Stimulated activated memory B cell treated with anti-CD40 and anti-IgM and Interleukin-4, amounts not matched to agents 10 μg/mL and 1 μg/mL and 100 μg/mL, for 72 hours (primary cell): ENCODE results near the gene ATP6V1G3.
"Not testable (repeated sequence)": the region's sequence is repeated elsewhere in the genome, so short reads cannot be mapped to it uniquely, and the experiment has no call there.

Experiments
- ATAC-seq: fragments of 150-1000 bp; cut with Tn5 transposase; 2 replicates; pipeline ENCODE4 v1.10.0; 2021
- H3K27ac Mint-ChIP-seq: one replicate; pipeline ENCODE4 v1.8.0; 2022; ENCODE audit warnings: mild to moderate bottlenecking, mixed read lengths
- H3K27me3 Mint-ChIP-seq: one replicate; pipeline ENCODE4 v1.8.0; 2022; ENCODE audit warnings: mixed read lengths
- H3K36me3 Mint-ChIP-seq: one replicate; pipeline ENCODE4 v1.8.0; 2022; ENCODE audit warnings: mixed read lengths
- H3K4me1 Mint-ChIP-seq: one replicate; pipeline ENCODE4 v1.8.0; 2022; ENCODE audit warnings: mixed read lengths
- H3K4me3 Mint-ChIP-seq: one replicate; pipeline ENCODE4 v1.8.0; 2022; ENCODE audit warnings: mild to moderate bottlenecking, moderate library complexity, mixed read lengths
- H3K9me3 Mint-ChIP-seq: one replicate; pipeline ENCODE4 v1.8.0; 2022; ENCODE audit warnings: mixed read lengths

ATP6V1G3 gene

GRCh38 chr1:198540580-198540979, at the start of gene ATP6V1G3:
ATP6V1G3 (minus strand) TSS chr1:198540680; CDS start chr1:198540650, 30 bp downstream.
- ATAC-seq = no peak
- Mint-ChIP-seq H3K4me1 (peaks cover 63% of the 10 kb centered on the region), H3K9me3 (peaks cover 4% of the 10 kb centered on the region), H3K27me3 (no peaks in the 10 kb centered on the region), H3K4me3 (no peak within 1 kb of the TSS), H3K27ac (peak within 1 kb of the TSS; percentile 88), H3K36me3 (no peaks in the 10 kb centered on the region)

GRCh38 chr1:198588845-198589244, 48.4 kb upstream of the ATP6V1G3 start:
- Mint-ChIP-seq H3K27me3 (no peaks in the 10 kb centered on the region), H3K27ac (no peak overlapping the region), H3K4me3 (no peak overlapping the region), H3K4me1 (no peaks in the 10 kb centered on the region), H3K36me3 (peaks cover 21% of the 10 kb centered on the region), H3K9me3 (peaks cover 21% of the 10 kb centered on the region)
- ATAC-seq = no peak

- Mint-ChIP-seq H3K4me1 (no peaks in the 10 kb centered on the region), H3K9me3 (peaks cover 20% of the 10 kb centered on the region), H3K36me3 (peaks cover 12% of the 10 kb centered on the region), H3K4me3 (no peak overlapping the region), H3K27ac (no peak overlapping the region), H3K27me3 (no peaks in the 10 kb centered on the region)
- ATAC-seq = no peak
These were observed 43.7 kb upstream of the ATP6V1G3 start for GRCh38 chr1:198584163-198584562.

GRCh38 chr1:198583209-198583802, 42.8 kb upstream of the ATP6V1G3 start:
- H3K27me3 Mint-ChIP-seq, H3K4me3 Mint-ChIP-seq, ATAC-seq, H3K27ac Mint-ChIP-seq, H3K4me1 Mint-ChIP-seq: not testable (repeated sequence)
- H3K9me3 Mint-ChIP-seq = peaks cover 20% of the 10 kb centered on the region
- peaks cover 12% of the 10 kb centered on the region for H3K36me3 Mint-ChIP-seq

- Mint-ChIP-seq H3K9me3 (peaks cover 10% of the 10 kb centered on the region), H3K36me3 (peaks cover 12% of the 10 kb centered on the region), H3K4me3 (no peak overlapping the region), H3K27me3 (no peaks in the 10 kb centered on the region), H3K4me1 (peaks cover 18% of the 10 kb centered on the region), H3K27ac (no peak overlapping the region)
- no peak for ATAC-seq
These were observed 37.0 kb upstream of the ATP6V1G3 start for GRCh38 chr1:198577444-198577843.

GRCh38 chr1:198575798-198576641, 35.5 kb upstream of the ATP6V1G3 start:
- no peak overlapping the region for H3K4me3 Mint-ChIP-seq

GRCh38 chr1:198575292-198575691, 34.8 kb upstream of the ATP6V1G3 start:
- H3K27ac Mint-ChIP-seq = peak overlapping the region; percentile 66
- no peak overlapping the region for H3K4me3 Mint-ChIP-seq
- H3K9me3 Mint-ChIP-seq = no peaks in the 10 kb centered on the region
- no peak for ATAC-seq
- no peaks in the 10 kb centered on the region for H3K27me3 Mint-ChIP-seq
- H3K4me1 Mint-ChIP-seq = peaks cover 18% of the 10 kb centered on the region
- H3K36me3 Mint-ChIP-seq = no peaks in the 10 kb centered on the region

More at GRCh38 chr1:198575798-198576641, 35.5 kb upstream of the ATP6V1G3 start:
- peak overlapping the region; percentile 66 for H3K27ac Mint-ChIP-seq
- no peaks in the 10 kb centered on the region for H3K27me3 Mint-ChIP-seq
- peaks cover under 1% of the 10 kb centered on the region for H3K36me3 Mint-ChIP-seq
- H3K9me3 Mint-ChIP-seq = peaks cover under 1% of the 10 kb centered on the region
- peak; percentile 95 for ATAC-seq
- H3K4me1 Mint-ChIP-seq = peaks cover 18% of the 10 kb centered on the region

GRCh38 chr1:198574325-198574724, 33.8 kb upstream of the ATP6V1G3 start:
- Mint-ChIP-seq H3K27ac (no peak overlapping the region), H3K27me3 (no peaks in the 10 kb centered on the region), H3K4me1 (peaks cover 18% of the 10 kb centered on the region), H3K9me3 (no peaks in the 10 kb centered on the region), H3K4me3 (no peak overlapping the region), H3K36me3 (no peaks in the 10 kb centered on the region)
- no peak for ATAC-seq

- Mint-ChIP-seq H3K4me1 (peaks cover 14% of the 10 kb centered on the region), H3K27me3 (no peaks in the 10 kb centered on the region), H3K36me3 (no peaks in the 10 kb centered on the region), H3K27ac (peak overlapping the region; percentile 22), H3K9me3 (peaks cover 2% of the 10 kb centered on the region), H3K4me3 (no peak overlapping the region)
- no peak for ATAC-seq
These were observed 24.2 kb upstream of the ATP6V1G3 start for GRCh38 chr1:198564716-198565115.

GRCh38 chr1:198564157-198564556, 23.7 kb upstream of the ATP6V1G3 start:
- peaks cover 2% of the 10 kb centered on the region for H3K9me3 Mint-ChIP-seq
- H3K27me3 Mint-ChIP-seq = no peaks in the 10 kb centered on the region
- no peak overlapping the region for H3K4me3 Mint-ChIP-seq
- no peaks in the 10 kb centered on the region for H3K36me3 Mint-ChIP-seq
- no peak for ATAC-seq
- peaks cover 14% of the 10 kb centered on the region for H3K4me1 Mint-ChIP-seq
- peak overlapping the region; percentile 22 for H3K27ac Mint-ChIP-seq

- ATAC-seq = no peak
- H3K27ac Mint-ChIP-seq = no peak overlapping the region
- H3K27me3 Mint-ChIP-seq = no peaks in the 10 kb centered on the region
- H3K9me3 Mint-ChIP-seq = peaks cover 2% of the 10 kb centered on the region
- peaks cover 14% of the 10 kb centered on the region for H3K4me1 Mint-ChIP-seq
- H3K36me3 Mint-ChIP-seq = no peaks in the 10 kb centered on the region
- H3K4me3 Mint-ChIP-seq = no peak overlapping the region
These were observed 23.1 kb upstream of the ATP6V1G3 start for GRCh38 chr1:198563583-198563982.

- Mint-ChIP-seq H3K4me3 (no peak overlapping the region), H3K27ac (no peak overlapping the region), H3K9me3 (peaks cover 8% of the 10 kb centered on the region), H3K27me3 (no peaks in the 10 kb centered on the region), H3K36me3 (no peaks in the 10 kb centered on the region), H3K4me1 (peaks cover 36% of the 10 kb centered on the region)
- no peak for ATAC-seq
These were observed 19.7 kb upstream of the ATP6V1G3 start for GRCh38 chr1:198560161-198560560.

GRCh38 chr1:198559362-198559761, 18.9 kb upstream of the ATP6V1G3 start:
- Mint-ChIP-seq H3K4me3 (no peak overlapping the region), H3K9me3 (peaks cover 8% of the 10 kb centered on the region), H3K27ac (no peak overlapping the region), H3K4me1 (peaks cover 44% of the 10 kb centered on the region), H3K36me3 (no peaks in the 10 kb centered on the region), H3K27me3 (no peaks in the 10 kb centered on the region)
- no peak for ATAC-seq

GRCh38 chr1:198558402-198558801, 17.9 kb upstream of the ATP6V1G3 start:
- Mint-ChIP-seq H3K27me3 (no peaks in the 10 kb centered on the region), H3K27ac (no peak overlapping the region), H3K9me3 (peaks cover 8% of the 10 kb centered on the region), H3K36me3 (no peaks in the 10 kb centered on the region), H3K4me1 (peaks cover 46% of the 10 kb centered on the region), H3K4me3 (no peak overlapping the region)
- ATAC-seq = no peak

GRCh38 chr1:198556971-198557370, 16.5 kb upstream of the ATP6V1G3 start:
- Mint-ChIP-seq H3K27ac (peak overlapping the region; percentile 57), H3K27me3 (no peaks in the 10 kb centered on the region), H3K4me3 (peak overlapping the region; percentile 0), H3K4me1 (peaks cover 57% of the 10 kb centered on the region), H3K9me3 (peaks cover 6% of the 10 kb centered on the region), H3K36me3 (no peaks in the 10 kb centered on the region)
- ATAC-seq = peak; percentile 96
